HG03565 (cell line): ENCODE results near the gene MYO7A.

ENCODE experiments used
- ATAC-seq: cut with Tn5 transposase; IDR thresholded peaks from one replicate; pipeline ENCODE4 v1.9.1; 2021; ENCODE audit warnings: mild to moderate bottlenecking, moderate library complexity; ENCODE audit not compliant: unreplicated experiment

MYO7A gene

DNA sequence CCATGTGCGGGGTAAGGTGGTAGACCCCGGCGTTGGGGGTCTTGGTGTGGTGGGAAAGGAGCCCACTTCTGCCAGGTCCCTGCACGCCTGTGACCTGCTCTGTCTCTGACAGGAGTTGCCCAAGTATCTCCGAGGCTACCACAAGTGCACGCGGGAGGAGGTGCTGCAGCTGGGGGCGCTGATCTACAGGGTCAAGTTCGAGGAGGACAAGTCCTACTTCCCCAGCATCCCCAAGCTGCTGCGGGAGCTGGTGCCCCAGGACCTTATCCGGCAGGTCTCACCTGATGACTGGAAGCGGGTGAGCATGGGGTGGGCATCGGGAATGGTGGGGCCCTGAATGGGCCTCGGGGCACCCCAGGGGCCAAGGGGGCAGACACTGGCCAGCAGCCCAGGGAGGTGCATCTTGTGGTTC is 83.0 kb downstream of the MYO7A start:
- ATAC-seq, result no peak

DNA sequence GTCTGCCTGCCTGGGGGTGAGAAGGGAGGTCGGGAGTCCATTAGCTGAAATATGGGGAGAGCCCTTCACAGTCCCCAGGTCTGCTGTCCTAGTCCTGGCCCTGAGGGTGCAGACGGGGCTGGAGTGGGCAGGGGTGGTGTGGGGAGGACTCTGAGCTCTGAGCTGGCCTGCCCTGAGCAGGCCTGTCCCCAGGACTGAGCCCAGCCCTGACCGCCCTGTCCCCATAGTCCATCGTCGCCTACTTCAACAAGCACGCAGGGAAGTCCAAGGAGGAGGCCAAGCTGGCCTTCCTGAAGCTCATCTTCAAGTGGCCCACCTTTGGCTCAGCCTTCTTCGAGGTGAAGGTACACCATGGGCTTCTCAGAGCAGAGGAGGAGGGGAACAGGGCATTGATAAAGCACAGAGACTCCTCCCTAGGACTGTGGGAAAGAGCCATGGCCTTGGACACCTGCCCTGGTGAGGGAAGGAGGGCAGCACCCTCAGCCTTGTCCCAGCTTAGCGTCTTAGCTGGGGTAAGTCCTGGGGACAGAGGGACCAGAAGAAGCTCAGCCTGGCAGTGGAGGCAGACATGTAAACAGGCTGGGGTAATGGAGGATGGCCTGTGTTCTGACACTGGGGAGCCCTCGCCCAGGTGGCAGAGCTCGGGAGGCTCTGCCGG is 83.7 kb downstream of the MYO7A start:
- no peak for ATAC-seq

DNA sequence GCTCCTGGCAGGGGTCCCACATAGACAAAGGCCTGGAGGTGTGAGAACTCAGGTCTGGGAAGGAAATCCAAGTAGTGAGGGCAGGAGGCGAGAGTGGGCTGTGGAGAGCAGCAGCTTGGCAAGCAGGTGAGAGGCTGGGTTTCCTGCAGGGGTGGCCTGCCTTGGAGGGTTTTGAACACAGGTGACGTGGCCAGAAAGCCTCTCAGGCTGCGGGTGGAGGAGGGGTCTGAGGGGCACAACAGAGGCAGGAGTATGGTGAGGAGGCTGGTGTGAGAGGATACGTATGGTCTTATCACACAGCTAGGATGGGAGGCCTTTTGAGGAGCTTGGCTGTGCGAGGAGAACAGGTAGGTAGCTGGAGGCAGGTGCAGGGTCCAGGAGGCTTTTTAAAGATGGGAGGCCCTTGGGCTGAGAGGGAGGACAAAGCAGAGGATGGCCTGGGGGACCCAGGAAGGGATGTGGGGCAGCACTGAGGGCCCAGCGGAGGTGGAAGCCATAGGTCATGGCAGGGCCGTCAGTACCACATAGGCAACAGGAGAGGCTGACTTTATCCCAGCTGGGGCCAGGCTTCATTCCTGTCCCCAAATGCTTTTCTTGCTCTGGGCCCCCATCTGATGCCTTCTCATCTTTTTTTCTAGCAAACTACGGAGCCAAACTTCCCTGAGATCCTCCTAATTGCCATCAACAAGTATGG is 84.4 kb downstream of the MYO7A start:
- no peak for ATAC-seq

DNA sequence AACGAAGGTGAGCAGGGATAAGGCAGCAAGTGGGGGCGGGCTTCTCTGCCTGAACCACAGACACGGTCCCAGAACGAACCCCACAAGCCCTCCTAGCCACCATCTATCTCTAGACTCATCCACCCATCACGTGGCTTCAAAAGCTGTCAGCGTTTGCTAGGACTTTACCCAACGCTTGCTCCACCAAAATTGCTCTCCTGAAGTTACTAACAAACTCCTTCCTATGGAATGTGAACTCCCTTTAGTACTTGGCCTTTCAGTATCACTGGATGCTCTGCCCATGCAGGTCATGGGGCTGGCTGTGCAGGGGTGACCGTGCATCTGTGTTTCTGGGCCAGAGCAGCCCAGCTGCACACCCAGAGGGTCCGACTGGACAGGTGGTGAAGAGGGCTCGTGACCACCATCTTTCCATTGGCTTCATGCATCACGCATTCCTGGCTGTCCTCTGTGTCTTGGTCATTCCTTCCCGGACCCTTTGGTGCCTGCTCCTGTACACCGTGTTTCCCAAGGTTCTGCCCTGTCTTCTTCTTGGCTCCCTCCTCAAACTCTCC is 85.1 kb downstream of the MYO7A start:
- no peak for ATAC-seq

DNA sequence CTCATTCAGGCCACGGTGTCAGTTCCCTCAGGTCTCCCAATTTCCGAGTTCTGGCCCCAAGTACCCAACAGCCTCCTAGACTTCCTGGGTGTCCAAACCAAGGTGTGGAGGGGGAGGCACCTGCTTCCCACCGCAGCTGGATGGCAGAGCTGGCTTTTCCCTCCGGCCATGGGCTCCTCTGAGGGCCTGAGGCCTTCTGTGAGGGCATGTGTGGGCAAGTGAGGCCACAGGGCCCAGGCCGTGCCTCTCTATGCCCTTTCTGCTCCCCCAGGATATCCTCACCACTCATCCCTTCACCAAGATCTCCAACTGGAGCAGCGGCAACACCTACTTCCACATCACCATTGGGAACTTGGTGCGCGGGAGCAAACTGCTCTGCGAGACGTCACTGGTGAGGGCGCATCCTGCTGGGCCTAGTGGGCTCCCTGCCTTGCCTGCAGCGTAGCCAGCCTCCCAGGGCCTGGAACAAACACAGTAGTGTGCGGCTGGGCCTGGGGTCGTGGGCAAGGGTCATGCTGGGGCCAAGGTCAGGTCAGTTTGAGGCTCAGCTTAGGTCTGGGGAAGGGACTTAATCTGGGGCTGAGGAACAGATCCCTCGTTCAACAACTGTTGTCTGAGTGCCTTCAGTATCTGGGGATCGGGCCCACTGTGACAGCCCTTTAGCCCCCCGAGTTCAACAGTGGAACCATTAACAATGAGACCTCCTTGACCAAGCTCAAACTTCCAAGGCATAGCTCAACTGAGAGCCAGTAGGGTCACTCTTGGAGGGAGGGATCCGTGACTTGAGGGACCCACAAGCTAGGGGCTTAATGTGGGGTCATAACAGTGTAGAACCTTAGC is 85.8 kb downstream of the MYO7A start:
- no peak for ATAC-seq

DNA sequence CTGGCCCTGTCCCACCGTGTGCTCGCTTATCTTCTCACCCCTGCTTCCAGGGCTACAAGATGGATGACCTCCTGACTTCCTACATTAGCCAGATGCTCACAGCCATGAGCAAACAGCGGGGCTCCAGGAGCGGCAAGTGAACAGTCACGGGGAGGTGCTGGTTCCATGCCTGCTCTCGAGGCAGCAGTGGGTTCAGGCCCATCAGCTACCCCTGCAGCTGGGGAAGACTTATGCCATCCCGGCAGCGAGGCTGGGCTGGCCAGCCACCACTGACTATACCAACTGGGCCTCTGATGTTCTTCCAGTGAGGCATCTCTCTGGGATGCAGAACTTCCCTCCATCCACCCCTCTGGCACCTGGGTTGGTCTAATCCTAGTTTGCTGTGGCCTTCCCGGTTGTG is 86.5 kb downstream of the MYO7A start:
- no peak for ATAC-seq

DNA sequence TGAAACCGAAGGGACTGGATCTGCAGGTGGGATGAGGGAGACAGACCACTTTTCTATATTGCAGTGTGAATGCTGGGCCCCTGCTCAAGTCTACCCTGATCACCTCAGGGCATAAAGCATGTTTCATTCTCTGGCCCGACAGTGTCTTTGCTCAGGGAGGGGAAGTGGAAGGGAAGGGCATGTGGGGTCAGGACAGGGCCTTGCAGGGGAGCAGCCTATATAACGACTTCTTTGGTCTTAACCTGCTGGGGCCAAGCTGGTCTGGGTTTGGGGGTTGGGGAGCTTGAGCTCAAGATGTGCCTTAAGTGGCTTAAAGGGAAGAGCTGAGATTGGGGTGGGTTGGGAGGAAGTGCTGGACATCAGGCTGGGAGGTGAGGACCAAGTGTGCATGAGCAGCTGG is 87.1 kb downstream of the MYO7A start:
- ATAC-seq, result no peak

DNA sequence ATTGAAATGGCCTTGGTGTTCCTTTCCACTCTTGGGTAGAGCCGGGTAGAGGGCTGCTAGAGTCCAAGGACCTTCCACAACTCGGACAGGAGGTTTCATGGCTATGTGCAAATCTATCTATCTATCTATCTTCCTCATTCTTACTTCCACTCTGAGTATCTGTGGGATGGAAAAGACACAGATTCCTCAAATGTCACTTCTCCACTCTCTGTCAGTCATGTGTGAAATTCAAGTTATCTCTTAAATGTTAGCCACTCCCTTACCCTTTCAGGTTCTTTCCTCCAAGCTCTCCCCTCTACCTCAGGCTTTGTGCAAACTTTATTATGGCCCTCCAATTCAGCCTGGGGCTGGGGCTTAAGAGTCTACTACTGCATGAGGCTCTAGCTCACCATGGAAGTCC is 89.1 kb downstream of the MYO7A start:
- ATAC-seq, result no peak

DNA sequence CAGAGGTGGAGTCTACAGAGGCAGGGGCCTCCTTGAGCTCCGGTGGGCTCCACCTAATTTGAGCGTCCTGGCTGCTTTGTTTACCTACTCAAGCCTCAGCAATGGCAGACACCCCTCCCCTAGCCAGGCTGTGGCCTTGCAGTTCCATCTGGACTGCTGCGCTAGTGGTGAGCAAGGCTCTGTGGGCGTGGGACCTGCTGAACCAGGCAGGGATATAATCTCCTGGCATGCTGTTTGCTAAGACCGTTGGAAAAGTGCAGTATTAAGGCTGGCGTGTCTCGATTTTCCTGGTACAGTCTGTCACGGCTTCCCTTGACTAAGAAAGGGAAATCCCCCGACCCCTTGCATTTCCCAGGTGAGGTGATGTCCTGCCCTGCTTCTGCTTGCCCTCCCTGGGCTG is 95.8 kb downstream of the MYO7A start:
- ATAC-seq, result no peak

DNA sequence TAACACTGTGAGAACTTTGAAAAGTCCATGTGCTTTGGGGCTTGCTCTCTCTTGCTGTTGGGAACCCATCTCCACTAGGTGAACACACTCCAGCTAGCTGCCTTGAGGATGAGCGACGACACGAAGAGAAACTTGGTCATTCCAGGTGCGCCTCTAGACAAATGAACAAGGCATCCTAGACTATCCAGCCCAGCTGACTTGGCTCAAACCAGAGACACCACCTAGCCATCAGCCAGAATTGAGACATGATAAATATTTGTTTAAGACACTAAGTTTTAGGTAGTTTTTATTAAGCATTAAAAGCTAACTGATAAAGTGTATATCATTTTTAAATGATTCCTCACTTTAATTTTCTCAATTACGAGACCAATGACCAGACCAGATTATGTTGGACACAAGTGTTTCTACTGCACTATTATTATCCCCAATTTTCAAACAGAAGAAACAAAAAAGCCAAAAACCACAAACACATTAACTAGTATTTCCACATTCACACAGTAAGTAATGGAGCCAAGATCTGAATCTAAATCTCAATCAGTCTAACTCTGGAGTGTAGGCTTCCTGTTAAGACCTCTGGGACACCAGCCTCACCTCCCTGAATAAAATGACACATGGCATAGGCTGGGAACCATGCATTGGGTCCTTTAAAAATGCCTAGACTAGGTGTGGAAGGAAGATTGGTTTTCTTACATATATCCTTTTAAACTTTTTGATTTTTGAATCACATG is 103.0 kb downstream of the MYO7A start:
- ATAC-seq, result no peak

DNA sequence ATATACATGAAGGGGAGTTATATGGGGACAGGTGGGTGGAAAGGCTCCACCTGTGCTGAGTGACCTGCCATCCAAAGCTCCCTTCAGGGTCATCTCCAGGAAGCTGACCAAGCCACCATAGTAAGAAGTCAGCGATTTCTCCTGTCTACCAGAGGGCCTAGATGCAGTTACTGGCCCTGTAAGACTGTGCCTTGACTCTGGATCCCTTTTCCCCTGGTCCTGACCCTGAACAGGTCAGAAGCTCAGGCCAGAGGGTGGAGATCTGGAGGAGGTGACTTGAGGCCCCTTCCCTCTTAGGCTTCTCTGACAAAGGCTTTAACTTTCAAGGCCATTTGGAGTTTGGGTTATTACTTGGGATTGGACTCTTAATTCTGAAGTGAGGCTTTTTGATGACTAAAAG is 103.8 kb downstream of the MYO7A start:
- ATAC-seq, result no peak

DNA sequence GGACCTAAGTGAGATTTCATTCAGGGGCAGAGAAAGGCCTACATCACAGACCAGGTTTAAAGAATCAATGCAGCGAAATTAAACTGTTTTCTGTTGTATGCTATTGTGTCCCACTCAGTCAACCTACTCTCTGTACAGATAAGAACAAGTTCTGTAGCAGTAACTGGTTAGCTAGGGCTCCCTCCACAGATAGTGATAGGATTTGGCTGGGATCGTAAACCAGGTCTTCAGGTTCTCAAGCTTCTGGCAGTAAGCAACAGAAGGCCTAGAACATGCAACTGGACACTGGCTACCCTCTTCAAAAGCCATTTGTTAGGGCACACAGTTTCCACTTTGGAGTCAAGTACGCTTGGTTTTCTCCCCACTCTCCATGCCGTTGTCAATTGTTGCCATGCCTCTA is 104.2 kb downstream of the MYO7A start:
- ATAC-seq, result no peak

DNA sequence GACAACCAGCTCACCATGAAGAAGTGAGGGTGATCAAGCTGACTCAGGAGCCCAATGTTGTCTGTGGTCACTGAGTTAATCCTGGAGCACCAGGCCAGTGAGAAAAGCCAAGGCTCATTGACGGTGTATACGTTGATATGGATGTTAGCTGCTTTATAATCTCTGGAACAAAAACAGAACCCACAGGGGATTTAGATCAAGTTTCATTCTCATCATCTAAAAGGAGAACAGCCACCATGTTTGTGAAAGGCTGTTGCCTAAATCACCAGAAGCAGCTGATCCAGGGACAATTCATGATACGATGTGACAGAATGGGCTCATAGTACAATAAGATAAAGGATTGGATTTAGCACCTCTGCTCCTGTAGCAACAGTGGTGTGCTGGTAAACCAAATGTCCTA is 105.0 kb downstream of the MYO7A start:
- ATAC-seq, result no peak

DNA sequence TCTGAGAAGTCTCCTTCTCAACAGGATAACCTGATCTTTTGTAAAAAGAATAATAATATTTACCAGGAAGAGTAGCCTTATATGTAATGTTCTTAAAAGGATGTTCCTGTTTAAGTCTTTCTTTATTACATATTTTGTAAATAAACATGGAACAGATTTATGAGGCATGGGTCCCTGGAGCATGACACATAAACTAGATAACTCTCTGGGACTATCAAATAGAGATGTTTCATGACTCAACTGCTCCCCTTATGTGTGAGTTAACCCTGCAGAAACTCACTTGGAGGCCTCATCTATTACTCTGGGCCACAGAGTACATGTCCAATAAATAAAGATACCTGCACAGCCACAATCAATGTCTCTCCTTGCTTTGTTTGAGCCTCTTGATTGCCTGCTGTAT is 108.9 kb downstream of the MYO7A start:
- no peak for ATAC-seq

DNA sequence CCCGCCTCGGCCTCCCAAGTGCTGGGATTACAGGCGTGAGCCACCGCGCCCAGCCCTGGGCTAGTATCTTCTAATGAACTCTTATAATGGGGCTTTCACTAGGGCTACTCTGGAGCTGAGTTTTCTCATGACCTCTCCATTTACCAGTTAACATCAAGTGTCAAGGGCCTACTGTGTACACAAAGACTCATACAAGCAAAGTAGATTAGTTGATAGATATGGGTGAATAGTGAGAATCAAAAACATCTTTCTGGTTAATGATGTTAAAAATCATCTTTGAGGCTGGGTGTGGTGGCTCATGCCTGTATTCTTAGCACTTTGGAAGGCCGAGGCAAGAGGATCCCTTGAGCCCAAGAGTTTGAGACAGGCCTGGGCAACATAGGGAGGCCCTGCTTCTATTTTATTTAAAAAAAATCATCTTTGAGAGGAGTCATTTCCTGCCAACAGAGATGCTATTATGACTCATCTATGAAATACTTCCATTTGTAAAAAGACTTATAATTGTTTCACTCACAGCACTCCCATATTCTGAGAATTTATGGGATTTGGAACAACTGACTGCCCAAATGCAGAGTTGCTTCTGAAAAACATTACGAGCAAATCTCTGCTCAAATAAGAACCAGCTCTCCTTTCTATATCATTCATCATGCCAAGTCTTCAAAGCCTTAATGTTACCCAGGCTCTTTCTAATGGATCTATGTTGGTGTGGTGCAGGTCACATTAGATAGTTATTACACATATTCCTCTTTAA is 116.4 kb downstream of the MYO7A start:
- no peak for ATAC-seq

DNA sequence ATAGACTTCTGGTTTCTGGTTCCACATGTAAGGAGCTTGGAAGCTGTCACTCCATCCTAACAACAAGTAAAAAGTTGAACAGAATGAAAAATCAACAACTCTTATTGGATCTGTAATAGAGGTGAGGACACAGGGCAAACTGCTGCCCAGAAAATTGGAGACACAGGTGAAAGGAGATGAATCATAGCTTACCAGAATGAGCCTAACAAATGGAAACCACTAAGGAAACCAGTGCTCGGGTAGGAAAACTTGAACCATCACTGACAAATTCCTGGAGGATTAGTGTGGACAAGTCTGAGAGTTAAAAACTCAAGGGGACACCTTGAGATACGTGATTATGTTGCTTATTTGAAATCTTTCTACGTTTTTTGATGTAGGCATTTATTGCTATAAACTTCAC is 121.4 kb downstream of the MYO7A start:
- ATAC-seq, result no peak

DNA sequence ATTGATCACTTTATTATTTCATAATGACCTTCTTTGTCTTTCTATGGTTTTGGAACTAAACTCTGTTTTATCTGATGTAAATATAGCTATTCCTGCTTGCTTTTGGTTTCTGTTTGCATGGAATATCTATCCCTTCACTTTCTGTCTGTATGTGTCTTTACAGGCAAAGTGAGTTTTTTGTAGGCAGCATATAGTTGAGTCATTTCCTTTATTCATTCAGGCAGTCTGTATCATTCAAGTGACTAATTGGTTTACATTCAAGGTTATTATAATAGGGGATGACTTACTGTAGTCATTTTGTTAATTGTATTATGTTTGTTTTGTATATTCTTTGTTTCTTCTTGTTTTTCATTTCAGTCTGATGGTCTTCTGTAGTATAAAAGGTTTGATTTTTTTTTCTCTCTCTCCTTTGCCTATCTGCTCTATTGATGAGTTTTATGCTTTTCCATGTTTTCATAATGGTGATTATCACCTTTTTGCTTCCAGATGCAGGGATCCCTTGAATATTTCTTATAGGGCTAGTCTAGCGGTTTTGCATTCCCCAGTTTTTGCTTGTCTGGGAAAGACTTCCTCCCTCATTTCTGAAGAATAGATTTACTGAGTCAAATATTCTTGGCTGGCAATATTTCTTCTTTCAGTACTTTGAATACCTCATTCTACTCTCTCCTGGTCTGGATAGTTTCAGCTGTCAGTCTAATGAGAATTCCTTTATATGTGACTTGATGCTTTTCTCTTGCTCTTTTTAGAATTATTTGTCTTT is 123.0 kb downstream of the MYO7A start:
- no peak for ATAC-seq

DNA sequence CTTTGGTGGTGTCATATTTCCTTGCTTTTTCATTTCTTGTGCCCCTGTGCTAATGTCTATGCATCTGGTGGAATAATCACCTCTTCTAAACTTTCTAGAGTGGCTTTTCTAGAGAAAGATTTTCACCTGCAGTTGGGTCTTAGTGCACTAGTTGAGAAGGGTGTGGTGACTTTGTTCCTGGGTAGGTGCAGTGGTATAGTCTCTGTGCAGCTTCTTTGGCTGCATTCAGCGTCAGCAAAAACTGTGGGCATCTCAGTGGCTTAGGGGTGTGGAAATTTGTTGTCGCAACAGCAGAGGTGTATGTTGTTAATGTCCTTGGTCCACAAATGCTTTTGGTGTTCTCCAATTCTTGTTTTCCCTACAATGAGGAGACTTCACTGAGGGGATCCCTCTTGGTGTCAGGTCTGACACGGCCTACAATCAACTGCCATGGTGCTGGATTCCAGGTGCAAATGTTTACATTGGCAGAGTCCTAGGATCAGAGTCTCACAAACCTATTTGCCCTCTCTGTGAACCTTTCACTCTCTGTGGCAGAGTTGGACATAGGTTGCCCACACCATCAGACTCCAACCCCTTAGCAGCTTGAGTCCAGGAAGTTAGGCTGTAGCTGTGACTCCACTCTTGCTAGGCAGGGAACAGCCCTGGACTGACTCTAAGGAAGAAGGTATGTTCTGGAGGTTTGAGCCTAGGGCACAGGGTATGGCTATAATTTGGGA is 124.7 kb downstream of the MYO7A start:
- ATAC-seq, result no peak

DNA sequence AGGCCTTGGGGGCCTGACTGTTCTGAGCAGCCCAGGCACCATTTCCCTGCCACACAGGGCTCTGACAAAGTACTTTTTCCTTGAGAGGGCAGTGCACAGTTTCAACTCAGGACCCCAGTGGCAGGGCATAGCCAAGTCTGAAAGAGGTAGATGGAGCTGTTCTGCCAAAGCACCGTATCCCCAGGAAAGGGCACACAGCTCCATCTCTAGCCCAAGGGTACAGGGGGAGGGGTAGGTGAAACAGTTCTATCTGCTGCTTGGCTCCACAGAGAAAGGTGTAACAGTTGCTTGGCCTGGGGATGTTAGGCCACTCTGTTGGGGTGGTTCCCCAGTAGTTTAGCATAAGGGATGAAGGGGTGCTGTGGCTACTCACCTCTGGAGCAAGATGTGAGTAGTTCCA is 125.6 kb downstream of the MYO7A start:
- ATAC-seq, result no peak
